GM21717 (cell line): ENCODE measurements around the gene ARMC10.
"Not testable (repeated sequence)": the region's sequence is repeated elsewhere in the genome, so short reads cannot be mapped to it uniquely, and the experiment has no call there.

ENCODE experiments used
- ATAC-seq: cut with Tn5 transposase; IDR thresholded peaks from one replicate; pipeline ENCODE4 v1.9.1; 2021; ENCODE audit warnings: mild to moderate bottlenecking, moderate library complexity; ENCODE audit not compliant: unreplicated experiment

Gene ARMC10

DNA sequence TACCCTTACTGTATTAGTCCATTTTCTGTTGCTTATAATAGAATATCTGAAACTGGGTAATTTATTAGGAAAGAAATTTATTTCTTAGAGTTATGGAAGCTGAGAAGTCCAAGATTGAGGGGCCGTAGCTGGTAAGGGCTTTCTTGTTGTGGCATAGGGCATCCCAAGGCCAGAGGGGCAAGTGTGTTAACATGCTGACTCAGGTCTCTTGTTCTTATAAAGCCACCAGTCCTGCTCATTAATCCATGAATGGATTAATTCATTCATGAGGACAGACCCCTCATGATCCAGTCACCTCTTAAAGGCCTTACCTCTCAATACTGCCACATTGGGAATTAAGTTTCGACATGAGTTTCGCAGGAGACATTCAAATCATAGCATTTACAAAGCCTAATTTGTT lies 2.4 kb downstream of the ARMC10 start:
- ATAC-seq = no peak

DNA sequence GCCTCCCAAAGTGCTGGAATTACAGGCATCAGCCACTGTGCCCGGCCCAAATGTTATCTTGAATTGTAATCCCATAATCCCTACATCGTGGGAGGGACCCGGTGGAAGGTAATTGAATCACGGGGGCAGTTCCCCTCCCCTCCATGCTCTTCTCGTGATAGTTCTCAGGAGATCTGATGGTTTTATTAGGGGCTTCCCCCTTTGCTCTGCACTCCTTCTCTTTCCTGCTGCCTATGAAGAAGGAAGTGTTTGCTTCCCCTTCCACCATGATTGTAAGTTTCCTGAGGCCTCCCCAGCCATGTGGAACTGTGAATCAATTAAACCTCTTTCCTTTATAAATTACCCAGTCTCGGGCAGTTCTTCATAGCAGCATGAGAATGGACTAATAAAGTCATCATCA lies 3.3 kb downstream of the ARMC10 start:
- not testable (repeated sequence) for ATAC-seq

DNA sequence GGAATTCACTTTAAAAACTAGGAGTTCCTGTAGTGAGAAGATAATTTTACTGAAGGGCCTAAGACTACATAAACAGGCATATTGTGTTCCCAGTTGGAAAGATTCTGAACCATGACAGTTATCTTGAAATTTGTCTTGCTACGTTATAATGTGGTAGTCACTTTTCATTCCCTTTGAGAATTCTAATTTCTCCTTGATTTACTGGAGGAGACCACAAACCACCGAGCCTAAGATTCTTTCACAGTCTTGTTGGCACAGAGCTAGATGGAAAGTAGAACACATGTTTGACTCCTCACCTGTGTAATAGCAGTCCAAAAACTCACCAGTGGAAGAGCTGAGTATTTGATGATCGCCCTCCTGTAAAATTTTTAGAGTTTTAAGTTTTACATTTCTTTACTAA lies 4.9 kb downstream of the ARMC10 start:
- no peak for ATAC-seq

DNA sequence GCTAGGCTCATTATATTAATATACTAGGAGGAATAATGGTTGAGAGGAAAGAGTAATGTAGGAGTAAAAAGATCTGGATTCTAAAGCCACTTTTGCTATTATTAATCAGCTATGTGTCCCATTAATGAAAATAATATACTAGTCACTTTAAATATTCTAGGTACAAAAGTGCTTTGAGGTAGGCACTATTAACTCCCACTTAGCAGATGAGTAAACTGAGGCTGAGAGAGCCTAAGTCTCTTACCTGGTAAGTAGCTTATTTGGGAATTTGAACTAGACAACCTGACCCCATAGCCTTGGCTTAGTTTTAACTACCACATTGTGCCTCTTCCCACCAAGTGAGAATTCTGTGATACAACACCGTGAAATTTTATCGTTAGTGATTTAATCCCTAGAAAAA lies 6.0 kb downstream of the ARMC10 start:
- no peak for ATAC-seq

DNA sequence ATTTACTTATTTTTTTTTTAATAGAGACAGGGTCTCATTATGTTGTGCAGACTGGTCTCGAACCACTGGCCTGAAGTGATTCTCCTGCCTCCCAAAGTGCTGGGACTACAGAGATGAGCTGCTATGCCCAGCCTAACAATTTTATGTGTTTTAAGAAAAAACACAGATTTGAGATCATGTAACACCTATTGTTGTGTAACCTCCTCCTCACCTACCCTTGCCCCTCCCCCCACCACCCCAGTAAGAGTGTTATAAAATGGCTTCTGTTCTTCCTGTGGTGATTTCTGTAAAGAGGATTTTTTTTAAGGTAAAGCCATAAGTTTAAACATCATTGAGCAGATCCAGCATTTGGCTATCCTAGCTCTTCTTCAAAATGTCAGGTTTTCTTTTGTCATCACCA lies 7.6 kb downstream of the ARMC10 start:
- no peak for ATAC-seq

DNA sequence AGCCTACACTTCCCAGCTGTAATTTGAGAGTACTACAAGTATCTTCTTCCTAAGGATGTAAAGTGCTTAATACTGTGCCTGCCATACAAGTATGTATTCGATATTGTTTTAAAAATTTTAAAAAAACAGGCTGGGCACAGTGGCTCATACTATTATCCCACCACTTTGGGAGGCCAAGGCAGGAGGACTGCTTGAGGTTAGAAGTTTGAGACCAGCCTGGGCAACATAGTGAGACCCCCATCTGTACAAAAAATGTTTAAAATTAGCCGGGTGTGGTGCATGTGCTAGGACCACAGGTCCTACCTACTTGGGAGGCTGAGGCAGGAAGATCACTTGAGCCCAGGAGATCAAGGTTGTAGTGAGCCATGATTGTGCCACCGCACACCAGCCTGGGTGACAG lies 8.3 kb downstream of the ARMC10 start:
- ATAC-seq = no peak

DNA sequence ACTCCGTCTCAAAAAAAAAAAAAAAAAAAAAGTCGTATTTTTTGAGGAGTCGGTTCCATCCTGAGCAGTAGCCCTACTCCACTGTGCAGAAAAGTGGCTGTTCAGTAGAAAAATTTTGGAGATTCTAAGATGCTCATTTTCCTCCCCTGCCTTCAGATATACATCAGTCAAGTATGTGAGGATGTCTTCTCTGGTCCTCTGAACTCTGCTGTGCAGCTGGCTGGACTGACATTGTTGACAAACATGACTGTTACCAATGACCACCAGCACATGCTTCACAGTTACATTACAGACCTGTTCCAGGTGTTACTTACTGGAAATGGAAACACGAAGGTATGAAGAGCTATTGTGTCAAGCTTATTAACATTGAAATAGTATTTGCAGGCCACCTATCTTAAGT lies 17.4 kb downstream of the ARMC10 start:
- not testable (repeated sequence) for ATAC-seq

DNA sequence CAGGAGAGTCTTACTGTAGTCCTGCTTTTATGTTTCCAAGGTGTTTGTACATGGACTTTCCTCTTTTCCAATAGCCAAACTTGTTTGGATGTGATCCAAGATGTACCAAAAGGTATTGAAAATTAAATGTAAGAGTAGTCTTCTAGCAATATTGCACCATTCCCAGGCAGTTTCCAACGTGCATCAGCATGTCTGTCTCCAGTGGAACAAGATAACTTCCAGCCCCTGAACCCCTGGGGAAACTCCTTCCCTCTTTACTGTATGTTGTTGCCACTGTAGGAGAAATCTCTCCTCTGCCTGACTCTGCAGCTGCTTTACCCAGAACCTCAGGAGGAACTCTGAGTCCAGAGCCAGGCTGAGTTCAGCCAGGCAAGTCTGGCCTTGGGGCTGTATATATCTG lies 18.5 kb downstream of the ARMC10 start:
- ATAC-seq = no peak

DNA sequence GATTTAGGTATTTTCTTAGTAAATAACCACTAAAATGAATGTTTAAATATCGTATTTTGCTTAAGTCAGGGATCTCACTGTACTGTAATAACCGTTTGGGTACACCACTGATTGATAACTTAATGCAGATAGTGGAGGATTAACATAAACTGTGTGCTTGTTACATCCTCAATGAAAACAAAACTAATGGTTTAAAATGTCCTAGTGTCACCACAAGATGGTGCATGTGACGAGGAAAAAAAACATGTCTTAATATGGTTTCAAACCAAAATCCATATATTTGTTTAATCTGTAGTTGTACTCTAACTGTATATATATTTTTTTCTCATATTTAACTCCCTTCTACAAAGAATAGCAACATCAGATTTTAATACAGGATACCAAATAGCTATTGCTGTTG lies 19.2 kb downstream of the ARMC10 start:
- no peak for ATAC-seq

DNA sequence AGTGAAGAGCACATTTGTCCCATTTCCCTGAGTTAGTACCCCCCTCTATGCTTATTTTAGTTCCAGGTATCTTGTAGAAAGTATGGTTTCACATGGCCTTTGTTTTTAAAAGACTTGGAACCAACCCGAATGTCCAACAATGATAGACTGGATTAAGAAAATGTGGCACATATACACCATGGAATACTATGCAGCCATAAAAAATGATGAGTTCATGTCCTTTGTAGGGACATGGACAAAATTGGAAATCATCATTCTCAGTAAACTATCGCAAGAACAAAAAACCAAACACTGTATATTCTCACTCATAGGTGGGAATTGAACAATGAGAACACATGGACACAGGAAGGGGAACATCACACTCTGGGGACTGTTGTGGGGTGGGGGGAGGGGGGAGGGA lies 20.6 kb downstream of the ARMC10 start:
- not testable (repeated sequence) for ATAC-seq

DNA sequence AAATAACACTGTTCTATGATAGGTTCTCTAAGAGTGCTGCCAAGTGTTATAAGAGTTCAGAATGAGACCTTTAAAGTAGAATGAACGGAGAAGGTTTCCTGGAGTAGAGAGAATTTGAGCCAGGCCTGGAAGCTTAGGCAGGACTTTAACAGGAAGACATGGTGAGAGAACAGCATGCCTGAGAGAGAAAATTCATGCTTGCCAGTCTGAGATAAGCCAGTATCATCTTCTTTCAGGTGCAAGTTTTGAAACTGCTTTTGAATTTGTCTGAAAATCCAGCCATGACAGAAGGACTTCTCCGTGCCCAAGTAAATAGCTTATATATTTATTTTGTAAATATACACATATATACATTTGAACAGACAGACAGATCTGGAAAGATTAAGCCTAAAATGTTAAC lies 22.1 kb downstream of the ARMC10 start:
- ATAC-seq = no peak

DNA sequence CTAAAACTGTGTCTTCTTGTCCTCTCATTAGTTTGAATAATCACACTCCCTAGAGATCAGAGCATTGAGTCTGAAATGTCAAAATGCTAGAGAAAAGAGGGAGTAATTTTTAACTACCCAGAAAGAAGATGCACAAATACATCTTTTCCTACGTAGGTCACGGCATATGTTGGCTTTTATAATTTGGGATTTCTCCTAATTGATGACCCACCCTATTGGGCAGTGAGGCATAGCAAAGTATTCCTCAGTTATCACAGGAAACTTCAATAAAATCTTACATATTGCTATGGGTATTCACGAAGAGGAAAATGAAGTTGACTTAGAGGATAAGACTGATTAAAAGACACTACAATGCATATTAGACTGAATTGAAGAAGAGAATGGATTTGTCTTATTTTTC lies 25.4 kb downstream of the ARMC10 start:
- ATAC-seq = no peak

DNA sequence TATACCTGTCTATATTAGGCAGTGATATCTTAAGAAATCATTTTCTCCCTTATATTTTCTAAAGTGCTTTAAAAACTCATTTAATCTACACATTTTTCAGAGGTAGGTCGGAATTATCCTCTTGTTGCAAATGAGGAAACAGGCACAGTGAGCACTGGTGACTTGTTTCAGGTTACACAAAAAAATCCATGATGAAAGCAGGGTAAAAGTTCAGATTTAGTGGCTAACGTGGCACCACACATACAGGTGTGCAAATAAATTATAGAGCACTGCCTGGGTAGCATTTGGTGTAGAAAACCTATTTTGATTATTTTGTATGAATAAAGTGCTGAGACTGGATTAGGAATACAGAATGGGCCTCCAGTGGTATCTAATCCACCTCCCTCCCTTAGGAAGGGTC lies 26.6 kb downstream of the ARMC10 start:
- no peak for ATAC-seq

DNA sequence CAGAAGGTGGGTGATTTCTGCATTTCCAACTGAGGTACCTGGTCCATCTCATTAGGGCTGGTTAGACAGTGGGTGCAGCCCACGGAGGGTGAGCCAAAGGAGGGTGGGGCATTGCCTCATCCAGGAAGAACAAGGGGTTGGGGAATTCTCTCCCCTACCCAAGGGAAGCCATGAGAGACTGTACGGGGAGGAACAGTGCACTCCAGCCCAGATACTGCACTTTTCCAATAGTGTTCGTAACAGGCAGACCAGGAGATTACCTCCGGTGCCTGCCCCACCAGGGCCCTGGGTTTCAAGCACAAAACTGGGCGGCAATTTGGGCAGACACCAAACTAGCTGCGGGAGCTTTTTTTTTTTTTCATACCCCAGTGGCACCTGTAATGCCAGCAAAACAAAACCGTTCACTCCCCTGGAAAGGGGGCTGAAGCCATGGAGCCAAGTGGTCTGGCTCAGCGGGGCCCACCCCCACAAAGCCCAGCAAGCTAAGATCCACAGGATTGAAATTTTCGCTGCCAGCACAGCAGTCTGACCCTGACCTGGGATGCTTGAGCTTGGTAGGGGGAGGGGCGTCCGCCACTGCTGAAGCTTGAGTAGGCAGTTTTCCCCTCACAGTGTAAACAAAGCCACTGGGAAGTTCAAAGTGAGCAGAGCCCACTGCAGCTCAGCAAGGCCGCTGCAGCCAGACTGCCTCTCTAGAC lies 31.2 kb downstream of the ARMC10 start:
- ATAC-seq = no peak

DNA sequence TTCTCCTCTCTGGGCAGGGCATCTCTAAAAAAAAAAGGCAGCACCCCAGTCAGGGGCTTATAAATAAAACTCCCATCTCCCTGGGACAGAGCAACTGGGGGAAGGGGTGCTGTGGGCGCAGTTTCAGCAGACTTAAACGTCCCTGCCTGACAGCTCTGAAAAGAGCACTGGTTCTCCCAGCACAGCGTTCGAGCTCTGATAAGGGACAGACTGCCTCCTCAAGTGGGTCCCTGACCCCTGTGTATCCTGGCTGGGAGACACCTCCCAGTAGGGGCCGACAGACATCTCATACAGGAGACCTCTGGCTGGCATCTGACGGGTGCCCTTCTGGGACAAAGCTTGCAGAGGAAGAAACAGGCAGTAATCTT lies 31.7 kb downstream of the ARMC10 start:
- not testable (repeated sequence) for ATAC-seq

DNA sequence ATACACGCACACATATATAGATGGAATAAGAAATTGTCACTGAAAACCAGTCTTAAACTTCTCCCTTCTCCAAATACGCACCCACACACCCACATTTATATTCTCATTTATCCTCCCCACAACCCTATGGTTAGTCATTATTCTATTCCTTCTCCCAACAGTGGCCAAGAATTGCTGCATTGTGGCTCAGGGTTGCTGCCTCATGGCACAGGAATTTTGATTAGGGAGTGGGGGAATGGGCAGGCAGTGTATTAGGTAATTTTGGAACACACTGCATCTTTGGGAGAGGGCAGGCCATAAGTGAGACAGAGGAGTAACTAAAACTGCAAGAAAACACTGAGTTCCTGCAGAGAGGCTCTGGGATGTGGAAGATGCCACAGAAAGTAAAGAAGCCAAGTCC lies 38.2 kb downstream of the ARMC10 start:
- no peak for ATAC-seq

DNA sequence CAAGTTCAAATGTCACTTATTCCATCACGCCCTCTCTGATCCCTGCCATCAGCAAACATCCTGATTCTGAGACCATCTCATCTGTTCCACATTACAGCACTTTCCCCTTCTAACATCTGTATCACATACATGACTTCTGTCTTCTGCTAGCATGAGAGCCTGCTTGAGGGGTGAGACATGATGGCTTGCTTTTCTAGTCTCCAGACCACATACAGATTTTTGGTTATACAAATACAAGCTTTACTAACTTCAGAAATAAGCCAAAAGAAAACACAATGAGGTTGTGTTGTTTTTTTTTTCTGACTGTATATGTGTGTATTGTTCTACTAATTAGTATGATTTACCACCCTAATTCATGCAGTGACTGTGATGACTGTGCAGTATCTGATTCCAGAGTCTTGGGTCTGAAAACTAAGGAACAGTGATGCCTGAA lies 39.7 kb downstream of the ARMC10 start:
- no peak for ATAC-seq

DNA sequence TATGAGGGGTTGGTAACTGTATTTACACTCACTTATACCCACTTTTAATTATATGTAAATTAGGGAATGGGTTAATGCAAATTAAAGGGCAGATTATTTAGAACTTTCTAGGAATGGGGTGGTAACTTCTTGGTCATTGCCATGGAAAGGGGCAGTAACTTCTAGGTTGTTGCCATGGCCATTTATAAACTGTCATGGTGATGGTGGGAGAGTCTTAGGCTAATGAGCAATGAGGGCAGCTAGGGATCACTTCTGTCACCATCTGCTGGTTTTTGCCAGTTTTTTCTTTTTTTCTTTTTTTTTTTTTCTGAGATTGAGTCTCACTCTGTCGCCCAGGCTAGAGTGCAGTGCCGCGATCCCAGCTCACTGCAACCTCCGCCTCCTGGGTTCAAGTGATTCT lies 40.8 kb downstream of the ARMC10 start:
- ATAC-seq = no peak

DNA sequence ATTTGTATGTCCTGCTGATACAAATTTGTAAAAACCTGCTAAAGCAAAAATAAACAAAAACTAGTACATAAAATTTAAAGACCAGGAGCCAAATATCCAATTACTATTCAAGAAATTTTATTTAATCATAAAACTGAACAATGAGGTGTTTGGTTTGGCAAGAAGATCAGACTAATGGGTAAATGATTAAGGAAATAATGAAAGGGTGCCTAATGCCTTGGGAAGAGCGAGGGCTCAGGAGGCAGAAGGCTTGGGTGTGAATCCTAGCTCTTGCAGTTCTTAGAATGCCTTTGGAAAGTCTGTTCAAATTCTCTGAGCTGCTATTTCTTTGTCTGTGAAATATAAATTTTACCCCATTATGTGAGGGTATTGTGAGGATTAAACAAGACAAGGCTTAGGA lies 41.6 kb downstream of the ARMC10 start:
- no peak for ATAC-seq

DNA sequence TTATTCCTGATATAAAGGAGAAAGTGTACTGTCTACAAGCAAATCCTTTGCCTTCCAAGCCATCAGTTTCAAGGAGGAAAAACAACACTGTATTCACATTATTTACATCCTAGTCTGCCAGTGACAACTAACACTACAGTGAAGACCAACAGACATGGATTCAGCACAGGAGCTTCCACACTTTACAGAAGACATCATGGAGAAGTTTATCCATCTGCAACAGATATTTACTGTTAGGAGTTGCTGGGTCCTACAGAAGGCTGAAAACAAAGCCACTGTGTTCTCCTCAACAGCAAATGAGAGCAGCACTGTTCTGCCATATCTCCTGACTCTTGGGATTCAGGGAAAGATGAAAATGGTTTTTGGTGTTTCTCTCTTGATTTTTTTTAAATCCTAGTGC lies 42.1 kb downstream of the ARMC10 start:
- no peak for ATAC-seq

DNA sequence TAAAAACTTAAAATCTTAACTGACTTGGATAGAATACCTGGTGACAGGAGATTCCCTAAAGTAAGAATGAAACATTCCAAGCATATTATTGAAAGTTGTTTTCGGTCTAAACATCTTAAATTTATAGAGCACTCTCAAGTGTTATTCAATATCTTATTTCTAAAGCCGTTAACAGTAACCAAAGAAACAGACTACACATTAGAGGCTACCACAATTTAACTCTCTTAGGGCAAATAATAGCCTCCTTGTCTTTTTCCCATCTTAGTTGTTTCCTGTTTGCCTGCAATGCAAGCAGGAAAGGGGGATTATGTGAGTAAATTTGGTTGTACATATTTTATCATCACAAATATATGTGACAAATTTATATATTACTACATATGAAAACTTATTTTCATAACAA lies 42.5 kb downstream of the ARMC10 start:
- no peak for ATAC-seq

DNA sequence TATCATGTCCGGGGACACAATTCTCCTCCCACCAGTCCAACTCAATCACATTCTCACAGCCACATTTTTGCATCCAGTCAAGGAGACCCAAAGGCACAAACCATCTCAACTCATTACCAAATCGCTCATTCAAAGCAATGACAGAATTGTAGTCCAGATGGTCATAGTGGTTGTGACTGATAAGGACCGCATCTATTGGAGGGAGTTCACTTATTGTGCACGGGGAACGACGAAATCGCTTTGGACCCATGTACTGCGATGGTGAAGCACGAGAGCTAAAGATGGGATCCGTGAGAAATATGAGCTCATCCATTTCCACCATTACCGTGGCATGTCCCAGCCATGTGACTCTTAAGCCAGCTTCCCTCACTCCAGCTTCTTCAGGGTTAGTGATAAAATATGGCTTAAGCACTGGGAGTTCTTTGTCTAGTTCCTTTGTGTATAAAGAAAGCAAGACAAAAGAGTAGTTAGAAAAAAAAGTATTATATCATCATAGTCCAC lies 44.9 kb downstream of the ARMC10 start:
- ATAC-seq = no peak

DNA sequence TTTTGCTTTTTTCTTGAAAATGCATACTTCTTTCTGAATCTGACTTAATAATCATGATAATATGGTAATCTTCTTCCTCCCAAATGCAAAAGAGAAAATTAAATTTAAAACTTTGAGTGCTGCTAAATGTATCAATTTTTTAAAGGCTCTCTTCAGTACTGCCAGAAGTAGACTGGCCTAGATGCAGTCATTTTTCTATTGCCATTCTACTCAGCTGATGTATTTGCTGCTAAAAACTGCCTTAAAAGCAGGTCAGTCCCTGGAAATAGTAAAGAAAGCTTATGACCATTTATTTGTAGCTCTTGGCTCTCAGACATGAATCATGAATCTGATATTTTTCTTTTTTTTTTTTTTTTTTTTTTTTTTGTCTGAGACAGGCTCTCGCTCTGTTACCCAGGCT lies 45.4 kb downstream of the ARMC10 start:
- ATAC-seq = no peak
